Fibroblast of lung (primary cell): ENCODE results near the gene SDK1.

Experiments
- CTCF ChIP-seq, 2 donors: IDR thresholded peaks in 1 of 2; conservative IDR thresholded peaks in 1 of 2; 1 replicate in 1 of 2; 2 replicates in 1 of 2; pipeline ENCODE4 v1.5.1; 2011 to 2012; ENCODE audit warnings: low read length in 2 of 2, control low read depth in 1 of 2, inconsistent platforms in 1 of 2, low read depth in 1 of 2, mild to moderate bottlenecking in 1 of 2
- EZH2 ChIP-seq: IDR thresholded peaks from 2 replicates; pipeline ENCODE4 v1.5.1; 2012; ENCODE audit warnings: low read length, control low read depth, mild to moderate bottlenecking; ENCODE audit errors: missing control alignments

GRCh38 chr7:3678314-3678810, 377.3 kb downstream of the SDK1 start:
- TF ChIP-seq CTCF (conservative IDR thresholded peaks at IDR 0.05 in 1 of 2, IDR thresholded peaks at IDR 0.05 in 1 of 2; ENCODE audit: low read depth in 1 of 2, low read length in 2 of 2) (no peak), EZH2 (no peak)
